HepG2 (cell line): ENCODE measurements around the gene VPS11. TPM values are rescaled to one million over a fixed set of nuclear protein-coding genes. Genes with fewer than 3 reads are reported as not detected.

Experiments used
- CENPBD1 ChIP-seq: sonication (generic); formaldehyde crosslinking; IDR thresholded peaks from 2 replicates; pipeline ENCODE4 v1.8.0; 2022; ENCODE audit warnings: missing genetic modification reagents, low read depth, mild to moderate bottlenecking, borderline replicate concordance
- CHCHD3 ChIP-seq: sonication (generic); formaldehyde crosslinking; IDR thresholded peaks from 2 replicates; pipeline ENCODE4 v1.8.0; 2022; ENCODE audit warnings: mild to moderate bottlenecking, missing genetic modification reagents, moderate library complexity
- DNMT1 ChIP-seq: sonication (generic); formaldehyde crosslinking; IDR thresholded peaks from 2 replicates; pipeline ENCODE4 v1.5.1; 2020; ENCODE audit warnings: mild to moderate bottlenecking, missing genetic modification reagents
- GMEB2 ChIP-seq: IDR thresholded peaks from 2 replicates; pipeline ENCODE4 v1.6.1; 2016; ENCODE audit warnings: missing biosample characterization, missing genetic modification reagents, low read depth
- HOXA3 ChIP-seq: sonication (generic); formaldehyde crosslinking; IDR thresholded peaks from 2 replicates; pipeline ENCODE4 v1.5.0; 2020; ENCODE audit warnings: missing genetic modification reagents
- KAT7 ChIP-seq: IDR thresholded peaks from 2 replicates; pipeline ENCODE4 v1.6.1; 2018; ENCODE audit warnings: borderline replicate concordance, missing compliant biosample characterization
- MIXL1 ChIP-seq: IDR thresholded peaks from 2 replicates; pipeline ENCODE4 v1.6.1; 2016
- SUZ12 ChIP-seq: fragments of 150-350 bp; IDR thresholded peaks from 2 replicates; pipeline ENCODE4 v1.6.1; 2014; ENCODE audit warnings: low read depth, low read length
- TRAFD1 ChIP-seq: sonication (generic); formaldehyde crosslinking; IDR thresholded peaks from 2 replicates; pipeline ENCODE4 v1.5.1; 2020; ENCODE audit warnings: missing genetic modification reagents, mild to moderate bottlenecking, borderline replicate concordance
- ZBTB10 ChIP-seq: sonication (generic); formaldehyde crosslinking; IDR thresholded peaks from 2 replicates; pipeline ENCODE4 v1.4.0; 2020; ENCODE audit warnings: missing genetic modification reagents, borderline replicate concordance
- ZFY ChIP-seq: sonication (generic); formaldehyde crosslinking; IDR thresholded peaks from 2 replicates; pipeline ENCODE4 v1.4.0; 2020; ENCODE audit warnings: missing genetic modification reagents
- ZIK1 ChIP-seq: sonication (generic); formaldehyde crosslinking; IDR thresholded peaks from 2 replicates; pipeline ENCODE4 v1.5.0; 2020; ENCODE audit warnings: mild to moderate bottlenecking, low read depth, missing genetic modification reagents, borderline replicate concordance
- ZKSCAN5 ChIP-seq: sonication (generic); formaldehyde crosslinking; IDR thresholded peaks from 2 replicates; pipeline ENCODE4 v1.5.1; 2020; ENCODE audit warnings: mild to moderate bottlenecking, missing genetic modification reagents
- ZKSCAN8 ChIP-seq: IDR thresholded peaks from 2 replicates; pipeline ENCODE4 v1.6.1; 2016; ENCODE audit warnings: borderline replicate concordance, missing genetic modification reagents, missing compliant biosample characterization
- ZMYM4 ChIP-seq: sonication (generic); formaldehyde crosslinking; IDR thresholded peaks from 2 replicates; pipeline ENCODE4 v1.8.1; 2023; ENCODE audit warnings: mild to moderate bottlenecking, missing genetic modification reagents
- ZNF160 ChIP-seq: sonication (generic); formaldehyde crosslinking; IDR thresholded peaks from 2 replicates; pipeline ENCODE4 v1.8.0; 2022; ENCODE audit warnings: mild to moderate bottlenecking, inconsistent platforms, missing genetic modification reagents
- ZNF34 ChIP-seq: sonication (generic); formaldehyde crosslinking; IDR thresholded peaks from 2 replicates; pipeline ENCODE4 v1.4.0; 2020; ENCODE audit warnings: mild to moderate bottlenecking, missing genetic modification reagents, borderline replicate concordance
- ZNF367 ChIP-seq: sonication (generic); formaldehyde crosslinking; IDR thresholded peaks from 2 replicates; pipeline ENCODE4 v1.4.0; 2020; ENCODE audit warnings: missing genetic modification reagents, borderline replicate concordance
- ZNF484 ChIP-seq: sonication (generic); formaldehyde crosslinking; IDR thresholded peaks from 2 replicates; pipeline ENCODE4 v1.5.1; 2020; ENCODE audit warnings: mild to moderate bottlenecking, low read depth, missing genetic modification reagents, borderline replicate concordance
- ZNF557 ChIP-seq: sonication (generic); formaldehyde crosslinking; IDR thresholded peaks from 2 replicates; pipeline ENCODE4 v1.4.0; 2020; ENCODE audit warnings: missing genetic modification reagents
- ZNF619 ChIP-seq: sonication (generic); formaldehyde crosslinking; IDR thresholded peaks from 2 replicates; pipeline ENCODE4 v1.4.0; 2020; ENCODE audit warnings: mild to moderate bottlenecking, missing genetic modification reagents
- ZNF672 ChIP-seq: sonication (generic); formaldehyde crosslinking; IDR thresholded peaks from 2 replicates; pipeline ENCODE4 v1.8.1; 2022; ENCODE audit warnings: missing genetic modification reagents
- ZNF703 ChIP-seq: sonication (generic); formaldehyde crosslinking; IDR thresholded peaks from 2 replicates; pipeline ENCODE4 v1.5.1; 2020; ENCODE audit warnings: missing genetic modification reagents, mild to moderate bottlenecking, moderate library complexity, borderline replicate concordance
- polyA plus RNA-seq, 8 experiments: library from polyadenylated mRNA; depleted of rRNA in 3 of 8; stranded (reverse) in 7 of 8; unstranded in 1 of 8; fragments of >200 nt; fragmentation: Illumina TruSeq in 4 of 8; extraction: Trizol in 4 of 8; gene quantifications; 2 replicates each; pipeline versions ENCODE4 v1.2.1 to v1.2.3, GENCODE V29; 2011 to 2016; ENCODE audit warnings: low read depth in 4 of 8, missing spikeins in 1 of 8, mixed read lengths in 1 of 8; ENCODE audit not compliant: insufficient read depth in 1 of 8
- total RNA-seq, 5 experiments: library from RNA; depleted of rRNA; stranded (reverse); fragments of >200 nt; fragmentation: Illumina TruSeq; extraction: Trizol; gene quantifications; 2 replicates each; pipeline ENCODE4 v1.2.3, GENCODE V29; 2016; ENCODE audit warnings: low read depth in 1 of 5

VPS11 gene
- total and polyA plus RNA-seq, 2 of the 13 experiments (the other 11 are each of a cell fraction or from before 2014, with no cell fraction given): 13.7 to 21.6 TPM

GRCh38 chr11:119101759-119102423, 34.3 kb downstream of the VPS11 start, which contains the start of gene DPAGT1 (continued):
- no peak for TF ChIP-seq SUZ12
- no peak for TF ChIP-seq KAT7
- TF ChIP-seq ZNF672 (CRISPR knock-in tag): no peak
- no peak for TF ChIP-seq ZNF34 (CRISPR knock-in tag)
- peak; percentile 76 for TF ChIP-seq ZFY (CRISPR knock-in tag)
- TF ChIP-seq ZIK1: no peak
- TF ChIP-seq ZMYM4 (CRISPR knock-in tag): peak; percentile 84
- no peak for TF ChIP-seq CENPBD1 (CRISPR knock-in tag)
- no peak for TF ChIP-seq DNMT1 (CRISPR knock-in tag)
- TF ChIP-seq MIXL1 (CRISPR knock-in tag): peak; percentile 41
- TF ChIP-seq ZNF703 (CRISPR knock-in tag): no peak
- TF ChIP-seq ZNF367 (CRISPR knock-in tag): no peak
- no peak for TF ChIP-seq ZNF484 (CRISPR knock-in tag)
- TF ChIP-seq ZNF557 (CRISPR knock-in tag): 0 out of 2 replicates have a peak, but pooled peaks have one; percentile 31
- TF ChIP-seq ZBTB10 (CRISPR knock-in tag): 0 out of 2 replicates have a peak, but pooled peaks have one; percentile 25
- peak; percentile 98 for TF ChIP-seq HOXA3
- TF ChIP-seq ZKSCAN5 (CRISPR knock-in tag): no peak
- no peak for TF ChIP-seq ZKSCAN8 (CRISPR knock-in tag)
- no peak for TF ChIP-seq GMEB2 (CRISPR knock-in tag)
- no peak for TF ChIP-seq ZNF619 (CRISPR knock-in tag)
- TF ChIP-seq CHCHD3 (CRISPR knock-in tag): no peak
- no peak for TF ChIP-seq TRAFD1 (CRISPR knock-in tag)
- TF ChIP-seq ZNF160: no peak; the same call in 1 of the 2 replicates
